Lung (tissue), 12 donors: ENCODE measurements around the gene RCBTB1. TPM values are rescaled to one million over a fixed set of nuclear protein-coding genes. Genes with fewer than 3 reads are reported as not detected.
A peak's percentile ranks its signal among the peaks of the same experiment; 100 is the strongest.

ENCODE experiments used
- ATAC-seq: fragments of 200-7000 bp; cut with Tn5 transposase; one replicate; pipeline ENCODE4 v1.9.1; 2020; ENCODE audit warnings: moderate number of reproducible peaks; ENCODE audit not compliant: insufficient read depth, low FRiP score
- DNase-seq, 3 donors: peaks; one replicate each; pipeline ENCODE4 v3.0.0-alpha.2; 2013 to 2017
- H3K27ac ChIP-seq, 2 donors: one replicate each; pipeline ENCODE4 v1.5.1; 2013; ENCODE audit warnings: mild to moderate bottlenecking in 2 of 2, moderate library complexity in 2 of 2, control low read depth in 1 of 2, inconsistent platforms in 1 of 2, low read depth in 1 of 2, low read length in 1 of 2
- H3K27me3 ChIP-seq, 3 donors: one replicate each; pipeline ENCODE4 v1.5.1; 2013; ENCODE audit warnings: low read length in 2 of 3; ENCODE audit not compliant: control insufficient read depth in 3 of 3, insufficient read depth in 3 of 3
- H3K36me3 ChIP-seq, 4 donors: one replicate each; pipeline ENCODE4 v1.5.1; 2013; ENCODE audit warnings: low read length in 4 of 4, mild to moderate bottlenecking in 1 of 4, moderate library complexity in 1 of 4; ENCODE audit not compliant: control insufficient read depth in 4 of 4, insufficient read depth in 4 of 4
- H3K4me1 ChIP-seq, 5 donors: one replicate each; pipeline ENCODE4 v1.5.1; 2013; ENCODE audit warnings: low read length in 5 of 5, mild to moderate bottlenecking in 2 of 5, moderate library complexity in 1 of 5; ENCODE audit not compliant: control insufficient read depth in 5 of 5, insufficient read depth in 5 of 5
- H3K4me3 ChIP-seq: one replicate; pipeline ENCODE4 v1.5.1; 2013; ENCODE audit warnings: mild to moderate bottlenecking, control low read depth, moderate library complexity
- H3K9ac ChIP-seq, 2 donors: one replicate each; pipeline ENCODE4 v1.5.1; 2013; ENCODE audit warnings: low read length in 2 of 2, control low read depth in 1 of 2; ENCODE audit not compliant: insufficient read depth in 1 of 2
- H3K9me3 ChIP-seq, 4 donors: one replicate each; pipeline ENCODE4 v1.5.1; 2013; ENCODE audit warnings: low read length in 3 of 4, mild to moderate bottlenecking in 1 of 4, moderate library complexity in 1 of 4; ENCODE audit not compliant: control insufficient read depth in 4 of 4, insufficient read depth in 3 of 4
- CTCF ChIP-seq: IDR thresholded peaks from 2 replicates; pipeline ENCODE4 v1.5.1; 2012; ENCODE audit warnings: mild to moderate bottlenecking; ENCODE audit errors: control extremely low read depth, extremely low read depth
- WGBS, 2 donors: extraction: QIAGEN DNeasy Blood & Tissue Kit; methylation state at CpG; one replicate each; pipeline ENCODE4 v1.1.7; 2013; 5-methylcytosine and 5-hydroxymethylcytosine counted together
- polyA plus RNA-seq, 2 donors: library from polyadenylated mRNA; stranded (reverse); fragments of 200-250 nt; gene quantifications; one replicate each; pipeline ENCODE4 v1.2.1, GENCODE V29; 2013
- total RNA-seq, 2 donors: library from RNA; depleted of rRNA in 1 of 2; stranded (reverse); fragments of >200 nt in 1 of 2; gene quantifications; one replicate each; pipeline ENCODE4 v1.2.1, GENCODE V29; 2014 to 2021
- donor health status: control.
- donor health status: control.
- donor health status: Bipolar disorder and iron deficiency.
- donor health status: healthy.
- donor health status: DM: yes; HTN: yes; CAD: no.

RCBTB1 gene
- total and polyA plus RNA-seq, 4 donors: 12.0 to 25.4 (median 17.8) TPM

- Histone ChIP-seq H3K9me3 (no peaks in the 10 kb centered on the region), H3K36me3 (peaks cover 2 to 15% (median 6%) of the 10 kb centered on the region in 4 donors), H3K27me3 (no peaks in the 10 kb centered on the region), H3K27ac (no peak overlapping the region), H3K4me1 (peaks cover 0 to 15% (median 0%) of the 10 kb centered on the region in 5 donors), H3K9ac (no peak overlapping the region), H3K4me3 (no peak overlapping the region)
- ATAC-seq: no peak
- WGBS, 2 donors: 86 to 95% methylated on average over 1 of the region's 1 CpG
- no peak for TF ChIP-seq CTCF
- no peak for DNase-seq
Measured at GRCh38 chr13:49532593-49532992, 52.8 kb downstream of the RCBTB1 start.

GRCh38 chr13:49530457-49530856 lies 54.9 kb downstream of the RCBTB1 start:
- Histone ChIP-seq H3K27ac (no peak overlapping the region), H3K9me3 (no peaks in the 10 kb centered on the region), H3K27me3 (no peaks in the 10 kb centered on the region), H3K4me3 (no peak overlapping the region), H3K4me1 (peaks cover 0 to 12% (median 0%) of the 10 kb centered on the region in 5 donors), H3K36me3 (peaks cover 2 to 15% (median 7%) of the 10 kb centered on the region in 4 donors), H3K9ac (no peak overlapping the region)
- WGBS, 2 donors: 44 to 72% methylated on average over 7 of the region's 7 CpGs
- ATAC-seq (no peak), DNase-seq (peak in 1 of 3 donors; percentile 6)
- TF ChIP-seq CTCF: no peak

GRCh38 chr13:49528161-49528560 lies 57.2 kb downstream of the RCBTB1 start:
- TF ChIP-seq CTCF: no peak
- DNase-seq: no peak
- ATAC-seq: no peak
- no peaks in the 10 kb centered on the region for H3K9me3 ChIP-seq
- peaks cover 2 to 12% (median 3%) of the 10 kb centered on the region in 4 donors for H3K36me3 ChIP-seq
- H3K4me1 ChIP-seq: peaks cover 0 to 8% (median 0%) of the 10 kb centered on the region in 5 donors
- no peaks in the 10 kb centered on the region for H3K27me3 ChIP-seq
- 28 to 70% methylated on average over 1 of the region's 1 CpG for WGBS, 2 donors
- H3K9ac ChIP-seq: no peak overlapping the region
- no peak overlapping the region for H3K27ac ChIP-seq
- no peak overlapping the region for H3K4me3 ChIP-seq

- Histone ChIP-seq H3K4me3 (no peak overlapping the region), H3K9ac (no peak overlapping the region), H3K27ac (no peak overlapping the region), H3K4me1 (peaks cover 0 to 4% (median 0%) of the 10 kb centered on the region in 5 donors), H3K9me3 (no peaks in the 10 kb centered on the region), H3K36me3 (peaks cover 2 to 9% (median 5%) of the 10 kb centered on the region in 4 donors), H3K27me3 (no peaks in the 10 kb centered on the region)
- no peak for ATAC-seq
- no peak for DNase-seq
- no peak for TF ChIP-seq CTCF
- 53 to 64% methylated on average over 2 of the region's 2 CpGs for WGBS, 2 donors
Measured at GRCh38 chr13:49527123-49527522, 58.2 kb downstream of the RCBTB1 start.
